Panc1 (cell line): ENCODE results near the gene SLC44A1.

Source experiments
- POLR2AphosphoS5 ChIP-seq: IDR thresholded peaks from 2 replicates; pipeline ENCODE4 v1.6.1; 2012; ENCODE audit warnings: mild to moderate bottlenecking, low read depth, low read length, moderate library complexity
- SIN3A ChIP-seq: IDR thresholded peaks from 2 replicates; pipeline ENCODE4 v1.6.1; 2012; ENCODE audit warnings: low read depth, mild to moderate bottlenecking, low read length, moderate library complexity, borderline replicate concordance; ENCODE audit not compliant: insufficient read depth
- TCF7L2 ChIP-seq: IDR thresholded peaks from 2 replicates; pipeline ENCODE4 v1.6.1; 2011; ENCODE audit warnings: mild to moderate bottlenecking, low read depth, low read length, inconsistent platforms
- TF ChIP-seq, protein P1 (sequence below): fragments of 450-650 bp; IDR thresholded peaks from 2 replicates; pipeline ENCODE4 v1.5.1; 2017; ENCODE audit warnings: mild to moderate bottlenecking
- TF ChIP-seq, protein P2 (sequence below), 2 experiments: IDR thresholded peaks; 2 replicates each; pipeline ENCODE4 v1.6.1; 2011 to 2012; ENCODE audit warnings: low read depth in 2 of 2, control low read depth in 1 of 2, low read length in 1 of 2, mild to moderate bottlenecking in 1 of 2, moderate library complexity in 1 of 2; ENCODE audit not compliant: insufficient read depth in 1 of 2

DNA sequence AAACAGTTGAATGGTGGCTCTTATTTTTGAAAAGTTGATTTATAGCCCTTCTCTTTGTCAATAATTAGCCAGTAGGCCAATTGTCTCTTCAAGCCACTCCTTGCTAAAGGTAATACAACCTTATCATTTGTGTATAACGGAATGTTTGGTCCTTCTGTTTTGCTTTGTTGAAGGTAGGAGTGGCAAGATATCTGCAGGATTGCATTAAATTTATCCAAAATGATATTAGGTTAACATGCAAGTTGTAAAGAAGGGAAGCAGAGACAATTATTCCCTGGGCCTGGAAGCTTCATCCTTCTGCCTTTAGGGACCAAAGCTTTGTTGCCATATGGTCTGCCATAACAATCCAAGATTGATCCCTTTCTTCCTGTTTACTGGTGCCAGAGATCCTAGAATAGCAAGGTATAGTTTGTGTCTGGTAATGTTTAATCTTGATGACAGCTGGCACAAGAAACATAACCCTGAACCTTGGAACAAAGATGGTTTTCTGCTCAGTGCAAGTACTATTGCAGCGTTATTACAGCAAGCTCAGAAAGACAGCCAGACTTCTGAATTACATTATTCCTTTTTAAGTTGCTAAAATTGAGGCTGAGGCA lies 187.9 kb downstream of the SLC44A1 start:
- TF ChIP-seq POLR2AphosphoS5 (no peak), SIN3A (no peak), TCF7L2 (no peak)
- TF ChIP-seq, protein P1, sequence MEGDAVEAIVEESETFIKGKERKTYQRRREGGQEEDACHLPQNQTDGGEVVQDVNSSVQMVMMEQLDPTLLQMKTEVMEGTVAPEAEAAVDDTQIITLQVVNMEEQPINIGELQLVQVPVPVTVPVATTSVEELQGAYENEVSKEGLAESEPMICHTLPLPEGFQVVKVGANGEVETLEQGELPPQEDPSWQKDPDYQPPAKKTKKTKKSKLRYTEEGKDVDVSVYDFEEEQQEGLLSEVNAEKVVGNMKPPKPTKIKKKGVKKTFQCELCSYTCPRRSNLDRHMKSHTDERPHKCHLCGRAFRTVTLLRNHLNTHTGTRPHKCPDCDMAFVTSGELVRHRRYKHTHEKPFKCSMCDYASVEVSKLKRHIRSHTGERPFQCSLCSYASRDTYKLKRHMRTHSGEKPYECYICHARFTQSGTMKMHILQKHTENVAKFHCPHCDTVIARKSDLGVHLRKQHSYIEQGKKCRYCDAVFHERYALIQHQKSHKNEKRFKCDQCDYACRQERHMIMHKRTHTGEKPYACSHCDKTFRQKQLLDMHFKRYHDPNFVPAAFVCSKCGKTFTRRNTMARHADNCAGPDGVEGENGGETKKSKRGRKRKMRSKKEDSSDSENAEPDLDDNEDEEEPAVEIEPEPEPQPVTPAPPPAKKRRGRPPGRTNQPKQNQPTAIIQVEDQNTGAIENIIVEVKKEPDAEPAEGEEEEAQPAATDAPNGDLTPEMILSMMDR, result no peak
- TF ChIP-seq, protein P2, sequence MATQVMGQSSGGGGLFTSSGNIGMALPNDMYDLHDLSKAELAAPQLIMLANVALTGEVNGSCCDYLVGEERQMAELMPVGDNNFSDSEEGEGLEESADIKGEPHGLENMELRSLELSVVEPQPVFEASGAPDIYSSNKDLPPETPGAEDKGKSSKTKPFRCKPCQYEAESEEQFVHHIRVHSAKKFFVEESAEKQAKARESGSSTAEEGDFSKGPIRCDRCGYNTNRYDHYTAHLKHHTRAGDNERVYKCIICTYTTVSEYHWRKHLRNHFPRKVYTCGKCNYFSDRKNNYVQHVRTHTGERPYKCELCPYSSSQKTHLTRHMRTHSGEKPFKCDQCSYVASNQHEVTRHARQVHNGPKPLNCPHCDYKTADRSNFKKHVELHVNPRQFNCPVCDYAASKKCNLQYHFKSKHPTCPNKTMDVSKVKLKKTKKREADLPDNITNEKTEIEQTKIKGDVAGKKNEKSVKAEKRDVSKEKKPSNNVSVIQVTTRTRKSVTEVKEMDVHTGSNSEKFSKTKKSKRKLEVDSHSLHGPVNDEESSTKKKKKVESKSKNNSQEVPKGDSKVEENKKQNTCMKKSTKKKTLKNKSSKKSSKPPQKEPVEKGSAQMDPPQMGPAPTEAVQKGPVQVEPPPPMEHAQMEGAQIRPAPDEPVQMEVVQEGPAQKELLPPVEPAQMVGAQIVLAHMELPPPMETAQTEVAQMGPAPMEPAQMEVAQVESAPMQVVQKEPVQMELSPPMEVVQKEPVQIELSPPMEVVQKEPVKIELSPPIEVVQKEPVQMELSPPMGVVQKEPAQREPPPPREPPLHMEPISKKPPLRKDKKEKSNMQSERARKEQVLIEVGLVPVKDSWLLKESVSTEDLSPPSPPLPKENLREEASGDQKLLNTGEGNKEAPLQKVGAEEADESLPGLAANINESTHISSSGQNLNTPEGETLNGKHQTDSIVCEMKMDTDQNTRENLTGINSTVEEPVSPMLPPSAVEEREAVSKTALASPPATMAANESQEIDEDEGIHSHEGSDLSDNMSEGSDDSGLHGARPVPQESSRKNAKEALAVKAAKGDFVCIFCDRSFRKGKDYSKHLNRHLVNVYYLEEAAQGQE (IDR thresholded peaks at IDR 0.05; ENCODE audit: insufficient read depth in 1 of 2, low read depth in 2 of 2, low read length in 1 of 2), result no peak
